ENCODE measurements around the gene ADCK2. TPM values are rescaled to one million over a fixed set of nuclear protein-coding genes. Genes with fewer than 3 reads are reported as not detected.

The ADCK2 gene
- polyA plus RNA-seq, 3 donors: 8.7 to 28.7 (median 18.3) TPM

DNA sequence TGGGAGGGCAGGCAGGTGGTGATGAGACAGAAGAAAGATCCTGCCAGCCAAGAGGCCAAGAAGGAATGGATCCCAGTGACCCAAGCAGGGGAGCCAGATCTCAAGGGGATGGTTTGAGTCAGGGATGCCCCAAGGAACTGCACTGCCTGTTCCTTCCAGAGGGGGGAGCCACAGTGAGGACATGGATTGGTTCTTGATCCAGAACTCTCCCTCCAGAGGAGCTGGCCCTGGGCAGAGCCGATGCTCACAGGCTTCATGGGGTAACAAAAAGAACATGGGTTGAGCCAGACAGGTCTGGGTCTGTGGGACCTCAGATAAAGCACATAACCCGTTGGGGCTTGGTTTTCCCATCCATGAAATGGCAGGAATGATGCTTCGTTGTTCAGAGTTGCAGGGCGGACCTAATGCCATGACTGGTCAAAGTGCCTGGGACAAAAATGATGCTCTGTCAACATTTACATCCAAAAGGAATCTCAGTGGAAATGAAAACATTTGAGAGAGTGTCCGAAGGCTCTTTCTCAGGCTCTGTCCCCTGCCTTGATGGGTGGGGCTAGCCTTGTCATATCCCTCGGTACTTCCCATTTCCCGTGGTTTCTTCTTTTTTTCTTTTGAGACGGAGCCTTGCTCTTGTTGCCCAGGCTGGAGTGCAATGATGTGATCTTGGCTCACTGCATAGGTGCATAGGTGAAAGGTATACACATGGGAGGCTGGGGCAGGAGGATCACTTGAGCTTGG lies 27.4 kb upstream of the ADCK2 start:
- Histone ChIP-seq H3K36me3 (replicated peaks in 1 of 2; ENCODE audit: control insufficient read depth in 1 of 2, insufficient read depth in 2 of 2, low read length in 2 of 2) (no peaks in the 10 kb centered on the region), H3K9ac (ENCODE audit: insufficient read depth, low read length, poor library complexity, severe bottlenecking) (no peak overlapping the region), H3K27ac (ENCODE audit: low read depth in 1 of 2, low read length in 2 of 2) (no peak overlapping the region), H3K4me1 (ENCODE audit: control insufficient read depth in 1 of 2, insufficient read depth in 2 of 2, low read length in 2 of 2) (peaks cover 5 to 23% of the 10 kb centered on the region in 2 donors), H4K20me1 (ENCODE audit: insufficient read depth, low read length) (no peaks in the 10 kb centered on the region), H2AFZ (ENCODE audit: insufficient read depth, low read depth, low read length, poor library complexity, severe bottlenecking) (no peak overlapping the region), H3K27me3 (ENCODE audit: control insufficient read depth in 2 of 2, insufficient read depth in 2 of 2, low read length in 2 of 2) (peaks cover 22 to 37% of the 10 kb centered on the region in 2 donors), H3K79me2 (ENCODE audit: insufficient read depth, low read length) (no peaks in the 10 kb centered on the region), H3K4me2 (replicated peaks; ENCODE audit: extremely low read depth, low read length, poor library complexity, severe bottlenecking) (no peak overlapping the region), H3K9me3 (replicated peaks in 1 of 2; ENCODE audit: control insufficient read depth in 1 of 2, insufficient read depth in 1 of 2, low read length in 2 of 2) (peaks cover 3 to 13% of the 10 kb centered on the region in 2 donors), H3K4me3 (replicated peaks in 1 of 3; ENCODE audit: low read depth in 2 of 3, low read length in 3 of 3) (no peak overlapping the region)
- peaks cover 44 to 47% (median 44%) of the 10 kb centered on the region in 3 donors for H3K27me3 Mint-ChIP-seq (ENCODE audit: low read depth in 3 of 3)
- peaks cover 27% of the 10 kb centered on the region for H3K4me1 Mint-ChIP-seq
- TF ChIP-seq CTCF (IDR thresholded peaks at IDR 0.05): peak; percentile 75
- DNase-seq: peak in 1 of 3 donors; percentile 26
- 80% methylated on average over 3 of the region's 8 CpGs for WGBS (ENCODE audit: insufficient coverage)
- peaks cover 0 to 14% (median 3%) of the 10 kb centered on the region in 7 donors for H3K9me3 Mint-ChIP-seq
- intact Hi-C loops (cut with micrococcal nuclease): no loop called here
- peak overlapping the region in 1 of 2 donors; percentile 39 for H3K4me3 Mint-ChIP-seq
- peaks cover 0 to 4% of the 10 kb centered on the region in 2 donors for H3K36me3 Mint-ChIP-seq
- peak overlapping the region in 1 of 7 donors; percentile 23 for H3K27ac Mint-ChIP-seq

DNA sequence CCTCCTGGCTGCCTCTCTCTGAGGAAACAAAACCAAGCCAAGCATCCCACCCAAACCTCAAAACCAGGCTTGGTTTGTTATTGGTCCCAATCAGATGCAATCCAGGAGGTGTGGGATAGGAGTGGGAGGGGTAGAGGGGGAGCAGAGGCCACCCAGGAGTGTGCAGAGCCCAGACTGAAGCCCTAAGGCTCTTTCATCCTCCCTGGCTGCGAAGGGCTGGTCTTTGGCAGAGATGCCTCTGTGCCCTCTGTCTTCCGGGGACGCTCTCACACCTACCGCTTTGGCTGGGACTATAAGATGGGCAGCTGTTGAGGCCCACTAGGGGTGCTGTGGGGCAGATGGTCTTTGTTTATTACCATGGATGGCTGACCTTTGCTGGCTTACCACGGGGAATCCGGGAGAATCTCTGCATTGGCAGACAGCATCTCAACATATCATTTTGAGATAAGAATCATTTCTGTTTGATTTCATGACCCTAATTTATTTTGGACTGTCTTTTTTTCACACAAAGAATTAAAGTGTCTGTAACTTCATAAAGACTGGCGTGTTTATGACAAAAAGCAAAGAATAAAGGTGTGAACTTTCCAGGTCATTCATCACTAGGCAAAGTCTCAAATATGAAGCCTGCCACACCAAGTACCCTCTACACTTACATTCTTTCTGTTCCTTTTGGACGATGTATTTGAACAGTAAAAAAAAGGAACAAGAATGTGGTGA lies 25.7 kb upstream of the ADCK2 start:
- Histone ChIP-seq H4K20me1 (ENCODE audit: insufficient read depth, low read length) (no peaks in the 10 kb centered on the region), H3K36me3 (replicated peaks in 1 of 2; ENCODE audit: control insufficient read depth in 1 of 2, insufficient read depth in 2 of 2, low read length in 2 of 2) (no peaks in the 10 kb centered on the region), H3K9ac (ENCODE audit: insufficient read depth, low read length, poor library complexity, severe bottlenecking) (no peak overlapping the region), H3K4me1 (ENCODE audit: control insufficient read depth in 1 of 2, insufficient read depth in 2 of 2, low read length in 2 of 2) (peaks cover 0 to 14% of the 10 kb centered on the region in 2 donors), H3K9me3 (replicated peaks in 1 of 2; ENCODE audit: control insufficient read depth in 1 of 2, insufficient read depth in 1 of 2, low read length in 2 of 2) (peaks cover 0 to 4% of the 10 kb centered on the region in 2 donors), H2AFZ (ENCODE audit: insufficient read depth, low read depth, low read length, poor library complexity, severe bottlenecking) (peak overlapping the region; percentile 30), H3K79me2 (ENCODE audit: insufficient read depth, low read length) (no peaks in the 10 kb centered on the region), H3K4me2 (replicated peaks; ENCODE audit: extremely low read depth, low read length, poor library complexity, severe bottlenecking) (no peak overlapping the region), H3K4me3 (replicated peaks in 1 of 3; ENCODE audit: low read depth in 2 of 3, low read length in 3 of 3) (no peak overlapping the region), H3K27me3 (ENCODE audit: control insufficient read depth in 2 of 2, insufficient read depth in 2 of 2, low read length in 2 of 2) (peaks cover 10 to 23% of the 10 kb centered on the region in 2 donors), H3K27ac (ENCODE audit: low read depth in 1 of 2, low read length in 2 of 2) (no peak overlapping the region)
- peak; percentile 71 for TF ChIP-seq CTCF (IDR thresholded peaks at IDR 0.05)
- Mint-ChIP-seq H3K27me3 (ENCODE audit: low read depth in 3 of 3) (peaks cover 31 to 36% (median 35%) of the 10 kb centered on the region in 3 donors), H3K4me3 (no peak overlapping the region), H3K36me3 (no peaks in the 10 kb centered on the region), H3K27ac (no peak overlapping the region), H3K4me1 (peaks cover 18% of the 10 kb centered on the region), H3K9me3 (peaks cover 0 to 7% (median 0%) of the 10 kb centered on the region in 7 donors)
- peak; percentile 24 to 53 (median 46) for DNase-seq
- WGBS (ENCODE audit: insufficient coverage): 17% methylated on average over 2 of the region's 8 CpGs
- intact Hi-C loops (cut with micrococcal nuclease): no loop called here
